ENCODE measurements around the gene PIBF1. TPM values are rescaled to one million over a fixed set of nuclear protein-coding genes. Genes with fewer than 3 reads are reported as not detected.

The PIBF1 gene
- total RNA-seq, 6 experiments from 2014 or later: 11.9 to 18.3 (median 14.5) TPM

DNA sequence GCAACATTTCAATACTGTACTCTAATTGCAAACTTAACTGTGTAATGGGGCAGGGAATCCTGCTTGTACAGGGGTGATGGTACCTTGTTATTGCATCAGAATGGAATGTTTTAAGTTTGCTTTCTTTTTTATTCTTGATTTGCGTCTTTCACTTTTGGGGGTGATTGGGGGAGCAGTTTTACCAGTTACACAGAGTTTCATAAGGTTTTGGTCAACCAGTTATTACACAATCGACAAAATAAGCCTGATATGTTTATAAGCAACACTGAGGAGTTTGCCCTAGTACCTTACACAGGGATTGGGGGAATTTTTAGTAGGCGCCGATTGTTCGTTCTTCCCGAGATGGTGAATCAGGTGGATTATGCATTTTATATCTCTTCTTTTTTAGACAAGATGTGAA lies 279.5 kb downstream of the PIBF1 start:
- Mint-ChIP-seq H3K27me3 (ENCODE audit: insufficient read depth) (no peaks in the 10 kb centered on the region; the same call in 1 of the 2 replicates), H3K9me3 (no peaks in the 10 kb centered on the region), H3K4me1 (ENCODE audit: low read depth) (peaks cover 65% of the 10 kb centered on the region), H3K4me3 (peak overlapping the region; percentile 100), H3K36me3 (ENCODE audit: low read depth) (peaks cover 50% of the 10 kb centered on the region), H3K27ac (peak overlapping the region; percentile 44)
- TF ChIP-seq, protein P1, sequence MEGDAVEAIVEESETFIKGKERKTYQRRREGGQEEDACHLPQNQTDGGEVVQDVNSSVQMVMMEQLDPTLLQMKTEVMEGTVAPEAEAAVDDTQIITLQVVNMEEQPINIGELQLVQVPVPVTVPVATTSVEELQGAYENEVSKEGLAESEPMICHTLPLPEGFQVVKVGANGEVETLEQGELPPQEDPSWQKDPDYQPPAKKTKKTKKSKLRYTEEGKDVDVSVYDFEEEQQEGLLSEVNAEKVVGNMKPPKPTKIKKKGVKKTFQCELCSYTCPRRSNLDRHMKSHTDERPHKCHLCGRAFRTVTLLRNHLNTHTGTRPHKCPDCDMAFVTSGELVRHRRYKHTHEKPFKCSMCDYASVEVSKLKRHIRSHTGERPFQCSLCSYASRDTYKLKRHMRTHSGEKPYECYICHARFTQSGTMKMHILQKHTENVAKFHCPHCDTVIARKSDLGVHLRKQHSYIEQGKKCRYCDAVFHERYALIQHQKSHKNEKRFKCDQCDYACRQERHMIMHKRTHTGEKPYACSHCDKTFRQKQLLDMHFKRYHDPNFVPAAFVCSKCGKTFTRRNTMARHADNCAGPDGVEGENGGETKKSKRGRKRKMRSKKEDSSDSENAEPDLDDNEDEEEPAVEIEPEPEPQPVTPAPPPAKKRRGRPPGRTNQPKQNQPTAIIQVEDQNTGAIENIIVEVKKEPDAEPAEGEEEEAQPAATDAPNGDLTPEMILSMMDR (IDR thresholded peaks at IDR 0.05): no peak
- DNase-seq: no peak

DNA sequence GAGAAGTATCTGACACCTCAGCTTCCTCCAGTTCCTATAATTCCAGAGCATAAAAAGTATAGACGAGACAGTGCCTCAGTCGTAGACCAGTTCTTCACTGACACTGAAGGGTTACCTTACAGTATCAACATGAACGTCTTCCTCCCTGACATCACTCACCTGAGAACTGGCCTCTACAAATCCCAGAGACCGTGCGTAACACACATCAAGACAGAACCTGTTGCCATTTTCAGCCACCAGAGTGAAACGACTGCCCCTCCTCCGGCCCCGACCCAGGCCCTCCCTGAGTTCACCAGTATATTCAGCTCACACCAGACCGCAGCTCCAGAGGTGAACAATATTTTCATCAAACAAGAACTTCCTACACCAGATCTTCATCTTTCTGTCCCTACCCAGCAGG lies 279.9 kb downstream of the PIBF1 start:
- Mint-ChIP-seq H3K36me3 (ENCODE audit: low read depth) (peaks cover 50% of the 10 kb centered on the region), H3K4me3 (peak overlapping the region; percentile 100), H3K4me1 (ENCODE audit: low read depth) (peaks cover 62% of the 10 kb centered on the region), H3K27ac (peak overlapping the region; percentile 44), H3K9me3 (no peaks in the 10 kb centered on the region), H3K27me3 (ENCODE audit: insufficient read depth) (no peaks in the 10 kb centered on the region; the same call in 1 of the 2 replicates)
- DNase-seq: no peak
- TF ChIP-seq, protein P1 (IDR thresholded peaks at IDR 0.05): no peak

DNA sequence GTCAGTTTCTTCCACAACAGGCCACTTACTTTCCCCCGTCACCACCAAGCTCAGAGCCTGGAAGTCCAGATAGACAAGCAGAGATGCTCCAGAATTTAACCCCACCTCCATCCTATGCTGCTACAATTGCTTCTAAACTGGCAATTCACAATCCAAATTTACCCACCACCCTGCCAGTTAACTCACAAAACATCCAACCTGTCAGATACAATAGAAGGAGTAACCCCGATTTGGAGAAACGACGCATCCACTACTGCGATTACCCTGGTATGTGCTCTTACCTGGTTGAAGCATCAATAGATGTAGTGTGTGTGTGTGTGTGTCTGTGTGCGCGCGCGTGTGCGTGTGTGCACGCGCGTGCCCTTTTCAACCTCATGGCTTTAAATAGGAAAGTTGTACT lies 280.5 kb downstream of the PIBF1 start:
- H3K27ac Mint-ChIP-seq: peak overlapping the region; percentile 44; the same call in 1 of the 2 replicates
- peak overlapping the region; percentile 100 for H3K4me3 Mint-ChIP-seq
- H3K27me3 Mint-ChIP-seq (ENCODE audit: insufficient read depth): no peaks in the 10 kb centered on the region; the same call in 1 of the 2 replicates
- peaks cover 53% of the 10 kb centered on the region for H3K36me3 Mint-ChIP-seq (ENCODE audit: low read depth)
- TF ChIP-seq, protein P1 (IDR thresholded peaks at IDR 0.05): no peak
- H3K4me1 Mint-ChIP-seq (ENCODE audit: low read depth): peaks cover 56% of the 10 kb centered on the region
- H3K9me3 Mint-ChIP-seq: no peaks in the 10 kb centered on the region
- DNase-seq: no peak

DNA sequence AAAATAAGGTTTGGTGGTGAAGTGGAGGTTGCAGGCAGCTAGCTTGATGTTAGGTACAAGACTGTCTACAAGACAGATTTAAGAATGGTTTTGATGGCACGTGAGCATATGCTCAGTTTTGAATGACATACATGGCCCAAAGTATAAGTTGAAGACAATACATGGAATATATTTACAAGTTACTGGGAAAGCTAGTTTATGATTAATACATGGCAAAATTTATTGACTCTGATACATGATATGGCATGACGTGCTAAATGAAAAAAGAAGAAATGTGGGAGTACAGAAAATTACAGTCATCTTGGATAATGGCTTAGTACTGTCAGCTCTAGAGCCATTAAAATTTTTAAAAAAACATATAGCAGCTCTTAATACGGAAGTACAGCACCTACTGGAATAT lies 281.2 kb downstream of the PIBF1 start:
- Mint-ChIP-seq H3K27ac (no peak overlapping the region; the same call in 1 of the 2 replicates), H3K27me3 (ENCODE audit: insufficient read depth) (no peaks in the 10 kb centered on the region; the same call in 1 of the 2 replicates), H3K9me3 (no peaks in the 10 kb centered on the region), H3K36me3 (ENCODE audit: low read depth) (peaks cover 56% of the 10 kb centered on the region), H3K4me1 (ENCODE audit: low read depth) (peaks cover 49% of the 10 kb centered on the region), H3K4me3 (peak overlapping the region; percentile 13; the same call in 1 of the 2 replicates)
- TF ChIP-seq, protein P1 (IDR thresholded peaks at IDR 0.05): no peak
- no peak for DNase-seq

DNA sequence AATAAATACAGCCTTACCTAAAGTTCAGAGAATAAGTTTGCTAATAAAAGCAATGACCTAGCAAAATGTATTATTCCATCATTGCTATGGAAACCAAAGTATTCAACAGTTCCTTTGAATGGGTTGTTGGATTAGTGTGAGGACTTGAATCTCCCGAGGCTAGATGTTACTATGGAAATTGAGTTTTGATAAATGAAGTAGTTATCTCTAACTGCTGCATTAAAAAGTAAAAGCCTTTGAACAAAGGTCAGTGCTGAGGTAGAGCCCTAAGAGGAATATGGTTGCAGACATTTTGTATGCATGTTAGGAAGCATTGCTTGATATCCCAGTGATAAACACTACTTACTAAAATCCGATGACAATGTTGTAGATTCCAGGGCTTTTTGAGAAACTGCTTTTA lies 283.1 kb downstream of the PIBF1 start:
- Mint-ChIP-seq H3K9me3 (no peaks in the 10 kb centered on the region), H3K36me3 (ENCODE audit: low read depth) (peaks cover 55% of the 10 kb centered on the region), H3K27me3 (ENCODE audit: insufficient read depth) (no peaks in the 10 kb centered on the region; the same call in 1 of the 2 replicates), H3K4me3 (no peak overlapping the region), H3K4me1 (ENCODE audit: low read depth) (peaks cover 56% of the 10 kb centered on the region), H3K27ac (peak overlapping the region; percentile 61)
- TF ChIP-seq, protein P1 (IDR thresholded peaks at IDR 0.05): no peak
- peak; percentile 31 for DNase-seq

Measured in HFFc6 (cell line).